ENCODE results near the gene PIEZO2. TPM values are rescaled to one million over a fixed set of nuclear protein-coding genes. Genes with fewer than 3 reads are reported as not detected.

Gene PIEZO2
- total and polyA plus RNA-seq, 2 donors (not counting 1 experiment from before 2014, with no cell fraction given), result not detected

GRCh38 chr18:10752382-10752781, 397.0 kb downstream of the PIEZO2 start:
- intact Hi-C loops (cut with micrococcal nuclease), result no loop called here
- Histone ChIP-seq H3K4me2 (replicated peaks; ENCODE audit: low read depth, low read length, poor library complexity, severe bottlenecking) (no peak overlapping the region), H2AFZ (ENCODE audit: insufficient read depth, low read depth, low read length, poor library complexity, severe bottlenecking) (no peak overlapping the region), H3K27ac (ENCODE audit: low read length in 2 of 2) (no peak overlapping the region), H3K4me1 (ENCODE audit: control insufficient read depth in 2 of 2, insufficient read depth in 2 of 2, low read length in 2 of 2) (no peaks in the 10 kb centered on the region), H3K4me3 (ENCODE audit: control extremely low read depth in 1 of 5, extremely low read depth in 1 of 5, insufficient read depth in 1 of 5, low read depth in 2 of 5, low read length in 4 of 5) (no peak overlapping the region), H4K20me1 (ENCODE audit: control insufficient read depth, insufficient read depth, low read length, poor library complexity, severe bottlenecking) (no peaks in the 10 kb centered on the region), H3K9ac (ENCODE audit: low read length) (no peak overlapping the region), H3K36me3 (replicated peaks in 1 of 2; ENCODE audit: control extremely low read depth in 1 of 2, control insufficient read depth in 1 of 2, extremely low read depth in 1 of 2, insufficient read depth in 2 of 2, low read length in 1 of 2) (no peaks in the 10 kb centered on the region), H3K9me3 (ENCODE audit: control extremely low read depth in 1 of 3, control insufficient read depth in 2 of 3, insufficient read depth in 1 of 3, low read length in 2 of 3) (peaks cover 0 to 3% (median 0%) of the 10 kb centered on the region in 3 donors), H3K79me2 (ENCODE audit: control insufficient read depth, insufficient read depth, low read length) (no peaks in the 10 kb centered on the region), H3K27me3 (replicated peaks in 1 of 4; ENCODE audit: control extremely low read depth in 1 of 4, control insufficient read depth in 3 of 4, insufficient read depth in 4 of 4, low read length in 3 of 4) (peaks cover 0 to 7% (median 0%) of the 10 kb centered on the region in 4 experiments)
- Mint-ChIP-seq H3K27me3 (peaks cover 5% of the 10 kb centered on the region), H3K4me1 (no peaks in the 10 kb centered on the region), H3K27ac (no peak overlapping the region), H3K4me3 (no peak overlapping the region), H3K9me3 (ENCODE audit: insufficient read depth) (no peaks in the 10 kb centered on the region)
- POLR2A ChIA-PET, result no interaction called here
- ATAC-seq (ENCODE audit: low read depth), result no peak
- CTCF ChIA-PET, result no interaction called here
- TF ChIP-seq, protein P1, sequence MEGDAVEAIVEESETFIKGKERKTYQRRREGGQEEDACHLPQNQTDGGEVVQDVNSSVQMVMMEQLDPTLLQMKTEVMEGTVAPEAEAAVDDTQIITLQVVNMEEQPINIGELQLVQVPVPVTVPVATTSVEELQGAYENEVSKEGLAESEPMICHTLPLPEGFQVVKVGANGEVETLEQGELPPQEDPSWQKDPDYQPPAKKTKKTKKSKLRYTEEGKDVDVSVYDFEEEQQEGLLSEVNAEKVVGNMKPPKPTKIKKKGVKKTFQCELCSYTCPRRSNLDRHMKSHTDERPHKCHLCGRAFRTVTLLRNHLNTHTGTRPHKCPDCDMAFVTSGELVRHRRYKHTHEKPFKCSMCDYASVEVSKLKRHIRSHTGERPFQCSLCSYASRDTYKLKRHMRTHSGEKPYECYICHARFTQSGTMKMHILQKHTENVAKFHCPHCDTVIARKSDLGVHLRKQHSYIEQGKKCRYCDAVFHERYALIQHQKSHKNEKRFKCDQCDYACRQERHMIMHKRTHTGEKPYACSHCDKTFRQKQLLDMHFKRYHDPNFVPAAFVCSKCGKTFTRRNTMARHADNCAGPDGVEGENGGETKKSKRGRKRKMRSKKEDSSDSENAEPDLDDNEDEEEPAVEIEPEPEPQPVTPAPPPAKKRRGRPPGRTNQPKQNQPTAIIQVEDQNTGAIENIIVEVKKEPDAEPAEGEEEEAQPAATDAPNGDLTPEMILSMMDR (IDR thresholded peaks at IDR 0.05), result no peak
- TF ChIP-seq EZH2 (IDR thresholded peaks at IDR 0.05; ENCODE audit: borderline replicate concordance, insufficient read depth, low read depth, low read length, poor library complexity, severe bottlenecking), result no peak
- 90% methylated on average over 8 of the region's 8 CpGs for whole genome bisulfite sequencing (ENCODE audit: insufficient coverage)
- no peak for DNase-seq

DNA sequence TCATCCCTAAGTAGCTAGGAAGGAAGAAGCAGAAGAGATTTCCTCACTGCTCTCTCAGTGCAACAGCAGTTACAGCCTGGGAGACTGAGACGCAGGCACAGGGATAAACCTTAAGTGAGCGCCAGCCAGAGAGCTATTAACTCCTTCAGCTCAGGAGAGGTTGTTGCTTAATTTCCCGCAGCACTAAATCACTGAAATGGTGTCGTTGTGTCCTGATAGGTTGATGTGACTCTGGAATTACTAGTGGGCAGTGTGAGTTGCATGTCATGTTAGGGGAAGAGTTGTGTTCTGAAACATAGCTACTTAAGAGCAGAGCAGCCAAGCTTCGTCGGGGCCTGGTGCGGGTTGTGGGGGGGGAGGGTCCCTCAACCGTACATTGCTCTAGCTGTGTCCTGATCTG, 397.7 kb downstream of the PIEZO2 start:
- Histone ChIP-seq H3K27me3 (replicated peaks in 1 of 4; ENCODE audit: control extremely low read depth in 1 of 4, control insufficient read depth in 3 of 4, insufficient read depth in 4 of 4, low read length in 3 of 4) (peaks cover 0 to 7% (median 0%) of the 10 kb centered on the region in 4 experiments), H2AFZ (ENCODE audit: insufficient read depth, low read depth, low read length, poor library complexity, severe bottlenecking) (no peak overlapping the region), H3K36me3 (replicated peaks in 1 of 2; ENCODE audit: control extremely low read depth in 1 of 2, control insufficient read depth in 1 of 2, extremely low read depth in 1 of 2, insufficient read depth in 2 of 2, low read length in 1 of 2) (no peaks in the 10 kb centered on the region), H3K9ac (ENCODE audit: low read length) (no peak overlapping the region), H3K4me1 (ENCODE audit: control insufficient read depth in 2 of 2, insufficient read depth in 2 of 2, low read length in 2 of 2) (no peaks in the 10 kb centered on the region), H3K27ac (ENCODE audit: low read length in 2 of 2) (no peak overlapping the region), H3K4me3 (ENCODE audit: control extremely low read depth in 1 of 5, extremely low read depth in 1 of 5, insufficient read depth in 1 of 5, low read depth in 2 of 5, low read length in 4 of 5) (no peak overlapping the region), H4K20me1 (ENCODE audit: control insufficient read depth, insufficient read depth, low read length, poor library complexity, severe bottlenecking) (no peaks in the 10 kb centered on the region), H3K9me3 (ENCODE audit: control extremely low read depth in 1 of 3, control insufficient read depth in 2 of 3, insufficient read depth in 1 of 3, low read length in 2 of 3) (peaks cover 0 to 3% (median 0%) of the 10 kb centered on the region in 3 donors), H3K79me2 (ENCODE audit: control insufficient read depth, insufficient read depth, low read length) (no peaks in the 10 kb centered on the region), H3K4me2 (replicated peaks; ENCODE audit: low read depth, low read length, poor library complexity, severe bottlenecking) (no peak overlapping the region)
- TF ChIP-seq, protein P1 (IDR thresholded peaks at IDR 0.05), result no peak
- TF ChIP-seq EZH2 (IDR thresholded peaks at IDR 0.05; ENCODE audit: borderline replicate concordance, insufficient read depth, low read depth, low read length, poor library complexity, severe bottlenecking), result no peak
- no peak overlapping the region for H3K4me3 Mint-ChIP-seq
- no peak for ATAC-seq (ENCODE audit: low read depth)
- POLR2A ChIA-PET, result no interaction called here
- WGBS (ENCODE audit: insufficient coverage), result 92% methylated on average over 7 of the region's 8 CpGs
- intact Hi-C loops (cut with micrococcal nuclease), result no loop called here
- CTCF ChIA-PET, result no interaction called here
- H3K4me1 Mint-ChIP-seq, result no peaks in the 10 kb centered on the region
- no peak for DNase-seq
- peaks cover 5% of the 10 kb centered on the region for H3K27me3 Mint-ChIP-seq
- no peak overlapping the region for H3K27ac Mint-ChIP-seq
- H3K9me3 Mint-ChIP-seq (ENCODE audit: insufficient read depth), result no peaks in the 10 kb centered on the region

Data from B cell (primary cell).